ENCODE data around the gene HNRNPC.

The HNRNPC gene

GRCh38 chr14:21209185-21209584, 60.1 kb downstream of the HNRNPC start:
- DNase-seq: no peak

- no peak for DNase-seq
Measured at GRCh38 chr14:21208554-21208953, 60.7 kb downstream of the HNRNPC start.

GRCh38 chr14:21206753-21207684, 62.2 kb downstream of the HNRNPC start:
- DNase-seq: no peak

GRCh38 chr14:21205678-21206581, 63.3 kb downstream of the HNRNPC start:
- DNase-seq: no peak

- DNase-seq: no peak
Measured at GRCh38 chr14:21205026-21205677, 64.1 kb downstream of the HNRNPC start.

GRCh38 chr14:21204167-21205025, 64.8 kb downstream of the HNRNPC start:
- DNase-seq: no peak

GRCh38 chr14:21203470-21204166, 65.6 kb downstream of the HNRNPC start:
- no peak for DNase-seq

GRCh38 chr14:21202463-21203358, 66.5 kb downstream of the HNRNPC start:
- DNase-seq: no peak

- DNase-seq: no peak
Measured at GRCh38 chr14:21201732-21202462, 67.3 kb downstream of the HNRNPC start.

GRCh38 chr14:21200752-21201461, 68.3 kb downstream of the HNRNPC start:
- DNase-seq: no peak

GRCh38 chr14:21199611-21200560, 69.4 kb downstream of the HNRNPC start:
- peak; percentile 38 for DNase-seq

- DNase-seq: no peak
Measured at GRCh38 chr14:21197418-21198205, 71.6 kb downstream of the HNRNPC start.

GRCh38 chr14:21194597-21194996, 74.6 kb downstream of the HNRNPC start:
- no peak for DNase-seq

GRCh38 chr14:21192875-21193535, 76.2 kb downstream of the HNRNPC start:
- DNase-seq: peak; percentile 28

- DNase-seq: no peak
Measured at GRCh38 chr14:21192447-21192822, 76.8 kb downstream of the HNRNPC start.

- peak; percentile 27 for DNase-seq
Measured at GRCh38 chr14:21191809-21192446, 77.3 kb downstream of the HNRNPC start.
